Measurements from ENCODE around the gene PRR5. TPM values are rescaled to one million over a fixed set of nuclear protein-coding genes. Genes with fewer than 3 reads are reported as not detected.

PRR5 gene
- total RNA-seq (2016; rRNA removed; fragmentation: Illumina TruSeq; extraction: Trizol) (19.4 and 27.5 TPM in 2 replicates), polyA plus RNA-seq (2011; rRNA removed) (11.6 and 14.2 TPM in 2 replicates), polyA minus RNA-seq (2011; rRNA and poly(A)+ RNA removed; ENCODE audit: low replicate concordance) (23.9 and 28.6 TPM in 2 replicates), Bru-seq, nascent RNA (percentile 74 among the genes with signal in this experiment), BruChase-seq, experiment 1, labeled RNA remaining after a 6-hour chase (percentile 66 among the genes with signal in this experiment), BruChase-seq, experiment 2, labeled RNA remaining after a 2-hour chase (percentile 83 among the genes with signal in this experiment)
- total RNA-seq (2016; cell fraction: cytosol; rRNA removed; fragmentation: Illumina TruSeq; extraction: Trizol; ENCODE audit: low read depth): 11.8 and 14.1 TPM in 2 replicates
- total RNA-seq (2016; cell fraction: insoluble cytoplasmic fraction; rRNA removed; fragmentation: Illumina TruSeq; extraction: Trizol): 18.0 and 27.8 TPM in 2 replicates
- 20.5 and 24.3 TPM in 2 replicates for total RNA-seq (2016; cell fraction: membrane; rRNA removed; fragmentation: Illumina TruSeq; extraction: Trizol)
- 29.0 and 30.8 TPM in 2 replicates for total RNA-seq (2016; cell fraction: nucleus; rRNA removed; fragmentation: Illumina TruSeq; extraction: Trizol)
- polyA plus RNA-seq (2011; cell fraction: cytosol; rRNA removed): 10.6 and 15.7 TPM in 2 replicates
- polyA plus RNA-seq (2011; cell fraction: nucleus; rRNA removed): 37.8 and 39.5 TPM in 2 replicates
- 9.0 and 15.0 TPM in 2 replicates for polyA plus RNA-seq (2012)
- 15.7 and 19.9 TPM in 2 replicates for polyA plus RNA-seq (2016; cell fraction: cytosol; fragmentation: Illumina TruSeq; extraction: Trizol; ENCODE audit: low read depth)
- 27.0 and 28.3 TPM in 2 replicates for polyA plus RNA-seq (2016; cell fraction: insoluble cytoplasmic fraction; fragmentation: Illumina TruSeq; extraction: Trizol; ENCODE audit: low read depth)
- 23.3 and 25.4 TPM in 2 replicates for polyA plus RNA-seq (2016; cell fraction: membrane; fragmentation: Illumina TruSeq; extraction: Trizol; ENCODE audit: low read depth)
- 52.2 and 53.0 TPM in 2 replicates for polyA plus RNA-seq (2016; cell fraction: nucleus; fragmentation: Illumina TruSeq; extraction: Trizol; ENCODE audit: insufficient read depth, low read depth)
- 6.8 and 9.5 TPM in 2 replicates for polyA minus RNA-seq (2011; cell fraction: cytosol; rRNA and poly(A)+ RNA removed)
- 24.1 and 24.2 TPM in 2 replicates for polyA minus RNA-seq (2011; cell fraction: nucleus; rRNA and poly(A)+ RNA removed)
- long read RNA-seq, experiment 1, transcript PRR5-218 (8 exons, 1,900 nt): major isoform, 8 of 40 reads
- long read RNA-seq, experiment 1, partial matches to known transcripts: 7 of 40 reads
- long read RNA-seq, experiment 1, other reads (novel, unspliced or antisense): 16 of 40 reads
- long read RNA-seq, experiment 2, transcript PRR5-218 (8 exons, 1,900 nt): minor isoform, 8 of 78 reads
- long read RNA-seq, experiment 2, transcript PRR5-201 (9 exons, 1,767 nt): minor isoform, 8 of 78 reads
- long read RNA-seq, experiment 2, transcript PRR5-202 (8 exons, 1,878 nt): major isoform, 10 of 78 reads
- long read RNA-seq, experiment 2, partial matches to known transcripts: 10 of 78 reads
- long read RNA-seq, experiment 2, other reads (novel, unspliced or antisense): 33 of 78 reads

DNA sequence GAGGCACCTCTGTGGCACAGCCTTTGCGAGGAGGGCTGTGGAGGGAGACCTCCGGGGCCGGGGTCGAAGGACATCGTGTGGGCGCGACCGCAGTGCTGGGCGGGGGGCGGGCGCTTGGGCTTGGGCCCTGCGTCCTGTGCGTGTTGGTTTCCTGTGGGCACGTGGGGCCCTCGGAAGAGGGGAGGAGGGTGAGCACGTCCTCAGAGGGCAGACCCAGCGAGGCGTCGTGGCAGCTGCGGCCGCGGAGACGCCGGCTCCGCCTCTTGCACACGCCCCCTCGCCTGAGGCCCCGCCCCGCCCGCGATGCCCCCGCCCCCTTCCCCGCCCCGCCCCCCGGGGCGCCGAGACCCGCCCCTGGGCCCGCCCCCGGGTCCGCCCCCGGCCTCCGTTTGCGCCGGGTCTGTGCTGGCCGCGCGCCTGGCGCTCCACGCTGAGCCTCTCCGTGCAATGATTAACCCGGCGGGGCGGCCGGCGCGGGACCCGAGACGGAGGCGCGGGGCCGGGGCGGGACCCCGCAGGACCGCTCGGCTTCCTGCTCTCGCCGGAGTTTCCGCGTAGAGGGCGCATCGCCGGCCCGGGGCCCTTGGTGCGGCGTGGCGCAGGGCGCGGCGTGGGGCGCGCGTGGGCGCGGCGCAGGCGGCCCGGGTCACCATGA is at the start of gene PRR5:
PRR5 (plus strand) TSS at position 381 of the 655 bp plus-strand sequence; CDS start at position 652, 271 bp downstream.
- CTCF ChIA-PET (ENCODE audit: low intra/inter-chr PET ratio, low total read pairs): interaction anchor here (1.4 kb wide), 1 partner anchor 17 kb away, joined by 3 read pairs; no protein-coding TSS in a partner anchor
- peak within 1 kb of the TSS; percentile 63 for H3K27ac ChIP-seq (ENCODE audit: extremely low read length, insufficient read depth, low read length)
- WGBS (ENCODE audit: low lambda C conversion rate): no CpG with 5 or more reads among the region's 88 CpGs
- BruUV-seq (replicated peaks): no TSS peak
- peak within 1 kb of the TSS; percentile 90 for H3K4me2 ChIP-seq (ENCODE audit: low read depth, low read length)
- no peaks in the 10 kb centered on the region for H3K9me3 ChIP-seq (ENCODE audit: low read length)
- H4K20me1 ChIP-seq (ENCODE audit: insufficient read depth, low read length): peaks cover 10% of the 10 kb centered on the region
- ATAC-seq: peak; percentile 87
- H3K36me3 ChIP-seq (replicated peaks in 1 of 2; ENCODE audit: control insufficient read depth in 1 of 2, insufficient read depth in 2 of 2, low read length in 2 of 2): peaks cover 1 to 11% of the 10 kb centered on the region in 2 experiments; a peak in 2 of 5 replicates
- H3K4me1 ChIP-seq (ENCODE audit: insufficient read depth, low read length): peaks cover 29% of the 10 kb centered on the region
- FAIRE-seq: no peak
- H3K79me2 ChIP-seq (ENCODE audit: insufficient read depth, low read length): peaks cover 28% of the 10 kb centered on the region
- intact Hi-C loops (cut with micrococcal nuclease; ENCODE audit: unreplicated experiment) (no loop called here), in situ Hi-C loops (cut with HindIII; ENCODE audit: extremely low pct_ligation_motif_present, low pct_unique_long_range_greater_than_20kb) (no loop called here)
- peak within 1 kb of the TSS; percentile 78 for H3K9ac ChIP-seq (ENCODE audit: insufficient read depth, low read depth, low read length)
- POLR2A ChIA-PET: interaction anchor here (1.0 kb wide), 1 partner anchor 9 kb away, joined by 3 read pairs; no protein-coding TSS in a partner anchor
- H3K4me3 ChIP-seq (replicated peaks in 1 of 3; ENCODE audit: insufficient read depth in 1 of 3, low read depth in 2 of 3, low read length in 3 of 3): peak within 1 kb of the TSS; percentile 75 to 88 (median 85)
- peak; percentile 68 for DNase-seq (ENCODE audit: low spot score)
- no peak within 1 kb of the TSS for H2AFZ ChIP-seq (ENCODE audit: low read length)
- no peaks in the 10 kb centered on the region for H3K27me3 ChIP-seq (ENCODE audit: control insufficient read depth in 1 of 2, insufficient read depth in 2 of 2, low read length in 2 of 2)
- no peak for TF ChIP-seq ZMYM2 (CRISPR knock-in tag; IDR thresholded peaks at IDR 0.05)
- TF ChIP-seq ZFP36L2 (CRISPR knock-in tag; IDR thresholded peaks at IDR 0.05): no peak
- TF ChIP-seq, protein P1, sequence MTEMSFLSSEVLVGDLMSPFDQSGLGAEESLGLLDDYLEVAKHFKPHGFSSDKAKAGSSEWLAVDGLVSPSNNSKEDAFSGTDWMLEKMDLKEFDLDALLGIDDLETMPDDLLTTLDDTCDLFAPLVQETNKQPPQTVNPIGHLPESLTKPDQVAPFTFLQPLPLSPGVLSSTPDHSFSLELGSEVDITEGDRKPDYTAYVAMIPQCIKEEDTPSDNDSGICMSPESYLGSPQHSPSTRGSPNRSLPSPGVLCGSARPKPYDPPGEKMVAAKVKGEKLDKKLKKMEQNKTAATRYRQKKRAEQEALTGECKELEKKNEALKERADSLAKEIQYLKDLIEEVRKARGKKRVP (CRISPR knock-in tag; IDR thresholded peaks at IDR 0.05): no peak
- peak; percentile 26; the same call in 1 of the 2 replicates for TF ChIP-seq ZNF772 (CRISPR knock-in tag; IDR thresholded peaks at IDR 0.05)
- no peak for TF ChIP-seq IKZF4 (CRISPR knock-in tag; IDR thresholded peaks at IDR 0.05; ENCODE audit: borderline replicate concordance, low read depth, not compliant biosample characterization)
- TF ChIP-seq KAT7 (CRISPR knock-in tag; IDR thresholded peaks at IDR 0.05; ENCODE audit: borderline replicate concordance): peak; percentile 39; the same call in 1 of the 2 replicates
- TF ChIP-seq SIN3A (IDR thresholded peaks at IDR 0.05; ENCODE audit: borderline replicate concordance, low read depth, low read length): no peak
- peak; percentile 68 for TF ChIP-seq SAP130 (CRISPR knock-in tag; IDR thresholded peaks at IDR 0.05; ENCODE audit: low read depth)
- no peak for TF ChIP-seq ATRX (CRISPR knock-in tag; IDR thresholded peaks at IDR 0.05; ENCODE audit: borderline replicate concordance)
- TF ChIP-seq HNF1A (IDR thresholded peaks at IDR 0.05; ENCODE audit: low read depth): no peak; the same call in 1 of the 2 replicates
- peak; percentile 71 for TF ChIP-seq HNF1A (CRISPR knock-in tag; IDR thresholded peaks at IDR 0.05; ENCODE audit: borderline replicate concordance)
- TF ChIP-seq ARNT (IDR thresholded peaks at IDR 0.05): no peak
